ENCODE data around the gene PTPRK. TPM values are rescaled to one million over a fixed set of nuclear protein-coding genes. Genes with fewer than 3 reads are reported as not detected.

Gene PTPRK
- total and polyA plus RNA-seq, 2 of the 8 experiments (the other 6 are each of a cell fraction or from before 2014, with no cell fraction given), result 11.4 to 47.3 TPM

DNA sequence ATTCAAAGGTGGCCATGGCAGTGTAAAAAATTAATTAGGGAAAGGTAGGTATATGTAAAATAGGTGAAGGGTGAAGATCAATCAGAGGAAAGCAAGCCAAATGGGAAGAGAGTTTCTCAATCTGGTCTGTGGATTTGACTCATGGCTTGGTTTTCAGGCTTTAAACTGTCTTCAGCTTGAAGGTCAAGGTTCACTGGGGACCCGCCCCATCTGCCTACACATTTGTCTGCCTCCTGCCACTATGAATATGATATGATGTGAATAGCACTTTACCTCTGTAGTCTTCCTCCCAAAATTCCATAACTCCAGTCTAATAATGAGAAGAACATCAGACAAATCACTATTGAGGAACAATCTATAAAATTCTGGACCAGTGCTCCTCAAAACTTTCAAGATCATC lies 587.3 kb downstream of the PTPRK start:
- FAIRE-seq (no peak), DNase-seq (ENCODE audit: low read depth in 1 of 2, low spot score in 2 of 2) (no peak)
- H2AK5ac ChIP-seq (ENCODE audit: low read depth, low read length), result no peak overlapping the region
- H4K5ac ChIP-seq (ENCODE audit: insufficient read length, low read depth, low read length), result no peak overlapping the region
- H3K9ac ChIP-seq (replicated peaks in 1 of 4; ENCODE audit: extremely low read depth in 1 of 4, low read depth in 3 of 4, low read length in 3 of 4), result no peak overlapping the region
- no peak overlapping the region for H2BK12ac ChIP-seq (ENCODE audit: low read depth, low read length)
- no peaks in the 10 kb centered on the region for H3K79me2 ChIP-seq (ENCODE audit: control insufficient read depth in 1 of 2, insufficient read depth in 2 of 2, low read length in 2 of 2)
- ChIA-PET POLR2A (ENCODE audit: partially characterized antibody) (no interaction called here), CTCF (ENCODE audit: partially characterized antibody) (no interaction called here)
- H3K14ac ChIP-seq (ENCODE audit: insufficient read length), result no peak overlapping the region
- no peaks in the 10 kb centered on the region for H4K20me1 ChIP-seq (replicated peaks in 1 of 2; ENCODE audit: control insufficient read depth in 1 of 2, insufficient read depth in 2 of 2, low read length in 2 of 2)
- H2BK5ac ChIP-seq (ENCODE audit: low read depth, low read length), result no peak overlapping the region
- H3K9me3 ChIP-seq (ENCODE audit: insufficient read depth in 2 of 2, low read depth in 1 of 2, low read length in 1 of 2), result no peaks in the 10 kb centered on the region
- H3K18ac ChIP-seq (ENCODE audit: extremely low read depth, low read length), result no peak overlapping the region
- no peak overlapping the region for H2AFZ ChIP-seq (ENCODE audit: low read length)
- no peak overlapping the region for H4K8ac ChIP-seq (ENCODE audit: extremely low read depth, insufficient read depth, low read length)
- H3K36me3 ChIP-seq (ENCODE audit: control insufficient read depth in 2 of 4, insufficient read depth in 4 of 4, low read length in 3 of 4), result no peaks in the 10 kb centered on the region
- H3K27me3 ChIP-seq (replicated peaks in 1 of 4; ENCODE audit: control insufficient read depth in 3 of 4, extremely low read depth in 1 of 4, insufficient read depth in 3 of 4, low read length in 3 of 4), result no peaks in the 10 kb centered on the region
- no peaks in the 10 kb centered on the region for H3K23me2 ChIP-seq (ENCODE audit: low read depth, low read length)
- WGBS, 2 experiments (ENCODE audit: extremely low coverage in 1 of 2, insufficient coverage in 1 of 2, insufficient read length in 1 of 2, insufficient replicate concordance in 2 of 2, low coverage in 1 of 2, low lambda C conversion rate in 2 of 2, missing lambda C conversion rate in 1 of 2), result 94% methylated on average over 1 of the region's 1 CpG; no CpG with 5 or more reads in 1 of the 2 experiments
- H2BK15ac ChIP-seq (ENCODE audit: low read length), result no peak overlapping the region
- no peak for TF ChIP-seq SP4 (IDR thresholded peaks at IDR 0.05; ENCODE audit: low read length)
- no peak for TF ChIP-seq GABPA (IDR thresholded peaks at IDR 0.05; ENCODE audit: borderline replicate concordance, insufficient read depth, low read length)
- no peak for TF ChIP-seq TCF12 (IDR thresholded peaks at IDR 0.05; ENCODE audit: low read depth, low read length)
- no peak for TF ChIP-seq BCL11A (IDR thresholded peaks at IDR 0.05; ENCODE audit: low read depth in 2 of 2, low read length in 2 of 2)
- TF ChIP-seq RAD21 (IDR thresholded peaks at IDR 0.05 in 1 of 2, conservative IDR thresholded peaks at IDR 0.05 in 1 of 2; ENCODE audit: low read depth in 2 of 2, low read length in 2 of 2), result no peak
- no peak for TF ChIP-seq NANOG (IDR thresholded peaks at IDR 0.05; ENCODE audit: insufficient read depth, low read depth, low read length, poor library complexity, severe bottlenecking)
- TF ChIP-seq, protein P1, sequence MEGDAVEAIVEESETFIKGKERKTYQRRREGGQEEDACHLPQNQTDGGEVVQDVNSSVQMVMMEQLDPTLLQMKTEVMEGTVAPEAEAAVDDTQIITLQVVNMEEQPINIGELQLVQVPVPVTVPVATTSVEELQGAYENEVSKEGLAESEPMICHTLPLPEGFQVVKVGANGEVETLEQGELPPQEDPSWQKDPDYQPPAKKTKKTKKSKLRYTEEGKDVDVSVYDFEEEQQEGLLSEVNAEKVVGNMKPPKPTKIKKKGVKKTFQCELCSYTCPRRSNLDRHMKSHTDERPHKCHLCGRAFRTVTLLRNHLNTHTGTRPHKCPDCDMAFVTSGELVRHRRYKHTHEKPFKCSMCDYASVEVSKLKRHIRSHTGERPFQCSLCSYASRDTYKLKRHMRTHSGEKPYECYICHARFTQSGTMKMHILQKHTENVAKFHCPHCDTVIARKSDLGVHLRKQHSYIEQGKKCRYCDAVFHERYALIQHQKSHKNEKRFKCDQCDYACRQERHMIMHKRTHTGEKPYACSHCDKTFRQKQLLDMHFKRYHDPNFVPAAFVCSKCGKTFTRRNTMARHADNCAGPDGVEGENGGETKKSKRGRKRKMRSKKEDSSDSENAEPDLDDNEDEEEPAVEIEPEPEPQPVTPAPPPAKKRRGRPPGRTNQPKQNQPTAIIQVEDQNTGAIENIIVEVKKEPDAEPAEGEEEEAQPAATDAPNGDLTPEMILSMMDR (IDR thresholded peaks at IDR 0.05; ENCODE audit: control extremely low read depth in 1 of 3, insufficient read depth in 1 of 3, low read depth in 1 of 3, low read length in 3 of 3), result no peak
- no peak for TF ChIP-seq SIN3A (conservative IDR thresholded peaks at IDR 0.05 in 1 of 2, IDR thresholded peaks at IDR 0.05 in 1 of 2; ENCODE audit: low read depth in 1 of 2, low read length in 2 of 2)
- no peaks in the 10 kb centered on the region for H3K4me1 ChIP-seq (replicated peaks in 1 of 4; ENCODE audit: control insufficient read depth in 3 of 4, insufficient read depth in 4 of 4, low read length in 3 of 4)
- H3K79me1 ChIP-seq (ENCODE audit: low read depth, low read length), result no peaks in the 10 kb centered on the region
- H3K56ac ChIP-seq (replicated peaks; ENCODE audit: insufficient read length, low read depth, low read length), result no peak overlapping the region
- H4K91ac ChIP-seq (replicated peaks; ENCODE audit: insufficient read length, low read length), result no peak overlapping the region
- no peak overlapping the region for H3K4ac ChIP-seq (replicated peaks; ENCODE audit: insufficient read length, low read depth, low read length)
- no peak overlapping the region for H3K4me2 ChIP-seq (ENCODE audit: insufficient read depth in 1 of 2, low read depth in 2 of 2, low read length in 2 of 2)
- no peak overlapping the region for H2BK120ac ChIP-seq (replicated peaks; ENCODE audit: low read depth, low read length)
- H3K4me3 ChIP-seq (ENCODE audit: extremely low read depth in 1 of 4, insufficient read depth in 2 of 4, low read depth in 3 of 4, low read length in 4 of 4), result no peak overlapping the region
- no peak overlapping the region for H3K23ac ChIP-seq (ENCODE audit: insufficient read length)
- no peak overlapping the region for H3K27ac ChIP-seq (ENCODE audit: low read depth, low read length)
- H2BK20ac ChIP-seq (ENCODE audit: low read length), result no peak overlapping the region
